GM21381 (cell line): ENCODE measurements around the gene ASPHD2.

Experiments used
- ATAC-seq: cut with Tn5 transposase; IDR thresholded peaks from one replicate; pipeline ENCODE4 v1.9.1; 2021; ENCODE audit warnings: mild to moderate bottlenecking, moderate library complexity; ENCODE audit not compliant: unreplicated experiment

ASPHD2 gene

DNA sequence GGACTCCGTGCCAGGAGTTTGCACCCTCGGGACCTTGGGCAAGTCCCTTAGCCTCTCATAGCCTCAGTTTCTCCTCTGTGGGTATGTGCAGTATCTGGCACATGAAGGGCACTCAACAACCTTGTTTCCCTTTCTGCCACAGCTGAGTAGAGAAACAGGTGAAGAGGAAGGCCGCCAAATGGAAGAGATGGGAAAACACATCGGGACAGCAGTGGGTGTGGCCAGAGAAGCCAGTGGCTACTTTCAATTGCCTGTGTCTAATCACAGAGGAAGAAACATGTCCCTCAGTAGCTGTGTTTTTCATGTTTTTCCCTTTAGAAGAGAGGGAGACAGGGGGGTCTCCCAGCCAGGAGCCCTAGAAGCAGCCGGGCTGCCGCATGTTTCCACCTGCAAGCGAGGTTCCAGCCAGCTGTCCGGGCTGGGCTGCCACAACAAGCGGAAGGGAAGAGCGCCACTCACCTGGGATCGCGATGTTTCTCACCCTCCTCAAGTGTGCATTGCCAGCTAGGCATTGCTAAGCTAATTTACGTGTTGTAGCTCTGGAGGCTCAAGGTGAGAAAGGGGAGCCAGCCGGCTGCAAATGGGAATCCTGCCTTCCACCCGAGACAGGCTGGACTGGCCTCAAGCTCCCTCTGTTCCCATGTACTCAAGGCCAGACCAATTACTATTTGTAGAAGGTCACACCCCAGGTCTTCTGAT lies 16.7 kb downstream of the ASPHD2 start:
- ATAC-seq: no peak

DNA sequence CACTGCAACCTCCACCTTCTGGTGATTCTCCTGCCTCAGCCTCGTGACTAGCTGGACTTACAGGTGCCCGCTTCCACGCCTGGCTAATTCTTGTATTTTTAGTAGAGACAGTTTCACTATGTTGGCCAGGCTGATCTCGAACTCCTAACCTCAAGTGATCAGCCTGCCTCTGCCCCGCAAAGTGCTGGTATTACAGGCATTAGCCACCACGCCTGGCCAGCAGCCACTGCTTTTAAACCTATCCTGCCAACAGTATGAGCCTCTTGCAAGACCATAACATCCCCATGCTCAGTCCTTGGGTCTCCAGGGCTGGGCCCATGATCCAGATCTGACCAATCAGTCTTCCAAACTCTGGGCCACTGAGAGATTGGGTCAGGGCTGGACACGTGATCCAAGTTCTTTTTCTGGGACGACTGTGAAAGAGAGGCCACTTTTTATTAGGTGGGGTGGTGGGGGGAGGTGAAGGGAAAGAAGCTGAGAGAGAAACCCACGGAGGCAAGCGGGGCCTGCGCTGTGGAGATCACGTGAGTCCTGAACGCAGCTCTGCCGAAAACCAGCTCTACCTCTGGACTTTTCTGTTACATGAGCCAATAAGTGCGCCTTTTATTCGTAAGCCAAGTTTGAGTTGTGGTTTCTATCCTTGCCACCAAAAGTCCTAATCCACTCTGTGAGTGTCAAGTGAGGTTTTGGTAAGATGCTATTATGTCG lies 17.9 kb downstream of the ASPHD2 start:
- no peak for ATAC-seq

DNA sequence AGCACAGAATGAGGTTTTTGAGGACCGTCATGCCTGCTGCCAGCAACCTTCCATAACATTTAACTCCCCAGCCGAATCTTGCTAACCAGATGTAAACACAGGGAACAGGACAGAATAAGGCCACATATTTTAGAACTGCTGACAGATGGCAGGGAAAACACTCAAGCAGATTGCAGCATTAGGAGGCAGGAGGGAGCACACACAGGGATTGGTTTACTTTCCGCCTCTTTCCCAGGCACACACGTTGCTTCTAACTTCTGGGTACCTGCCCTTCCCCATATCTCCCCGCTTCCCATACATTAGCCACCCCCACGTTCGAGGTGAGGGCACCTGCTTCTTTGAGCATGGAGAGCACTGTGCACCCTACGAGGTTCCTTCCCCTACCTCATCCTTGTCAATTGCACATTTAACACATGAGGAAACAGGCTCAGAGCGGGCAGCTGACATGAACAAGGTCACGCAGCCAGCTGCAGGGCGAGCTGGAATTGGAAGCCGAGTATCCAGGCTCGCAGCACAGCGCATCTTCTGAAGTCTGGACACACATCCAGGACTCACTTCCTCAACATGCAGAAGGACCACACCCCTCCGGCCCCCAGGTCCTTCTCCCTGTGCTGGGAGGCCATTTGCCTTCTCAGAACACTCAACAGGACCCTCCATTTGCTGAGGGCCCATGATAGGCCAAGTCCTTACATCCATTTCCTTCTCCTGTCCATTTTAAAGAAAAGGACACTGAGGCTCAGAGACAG lies 18.7 kb downstream of the ASPHD2 start:
- ATAC-seq: no peak

DNA sequence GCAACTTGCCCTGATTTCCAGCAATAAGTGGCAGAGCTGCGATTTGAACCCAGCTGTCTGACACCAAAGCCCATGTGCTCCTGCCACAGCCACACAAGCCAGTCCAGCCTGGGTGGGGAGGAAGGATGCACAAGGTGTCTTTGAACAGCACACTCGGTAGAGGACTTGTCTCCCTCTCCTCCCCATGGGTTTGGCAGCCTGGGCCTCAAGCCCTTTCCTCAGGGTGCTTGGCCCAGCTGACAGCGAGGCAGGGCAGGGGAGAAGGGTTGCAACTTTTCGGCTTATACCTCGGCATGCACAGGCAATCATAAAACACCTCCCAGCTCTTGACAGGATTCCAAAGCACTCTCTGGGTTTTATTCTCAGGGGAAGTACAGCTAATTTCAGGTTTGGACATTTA lies 19.3 kb downstream of the ASPHD2 start:
- no peak for ATAC-seq

DNA sequence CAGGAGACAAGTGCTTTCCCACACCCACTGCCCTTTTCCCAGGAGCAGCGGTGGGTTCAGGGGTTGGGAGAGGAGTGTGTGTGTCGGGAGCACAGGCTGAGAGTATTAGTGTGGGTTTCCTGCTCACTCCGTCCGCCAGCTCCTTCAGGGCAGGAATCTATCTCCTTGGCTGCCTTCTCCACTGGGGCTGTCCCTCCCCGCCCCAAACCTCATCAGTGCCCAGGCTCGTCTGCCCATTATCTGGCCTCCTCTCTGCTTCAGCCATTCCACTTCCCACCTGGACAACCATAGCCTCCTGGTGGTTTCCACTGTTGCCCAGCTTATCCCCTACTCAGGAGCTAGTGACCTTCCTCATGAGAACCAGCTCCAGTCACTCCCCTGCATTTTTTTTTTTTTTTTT lies 19.9 kb downstream of the ASPHD2 start:
- no peak for ATAC-seq

DNA sequence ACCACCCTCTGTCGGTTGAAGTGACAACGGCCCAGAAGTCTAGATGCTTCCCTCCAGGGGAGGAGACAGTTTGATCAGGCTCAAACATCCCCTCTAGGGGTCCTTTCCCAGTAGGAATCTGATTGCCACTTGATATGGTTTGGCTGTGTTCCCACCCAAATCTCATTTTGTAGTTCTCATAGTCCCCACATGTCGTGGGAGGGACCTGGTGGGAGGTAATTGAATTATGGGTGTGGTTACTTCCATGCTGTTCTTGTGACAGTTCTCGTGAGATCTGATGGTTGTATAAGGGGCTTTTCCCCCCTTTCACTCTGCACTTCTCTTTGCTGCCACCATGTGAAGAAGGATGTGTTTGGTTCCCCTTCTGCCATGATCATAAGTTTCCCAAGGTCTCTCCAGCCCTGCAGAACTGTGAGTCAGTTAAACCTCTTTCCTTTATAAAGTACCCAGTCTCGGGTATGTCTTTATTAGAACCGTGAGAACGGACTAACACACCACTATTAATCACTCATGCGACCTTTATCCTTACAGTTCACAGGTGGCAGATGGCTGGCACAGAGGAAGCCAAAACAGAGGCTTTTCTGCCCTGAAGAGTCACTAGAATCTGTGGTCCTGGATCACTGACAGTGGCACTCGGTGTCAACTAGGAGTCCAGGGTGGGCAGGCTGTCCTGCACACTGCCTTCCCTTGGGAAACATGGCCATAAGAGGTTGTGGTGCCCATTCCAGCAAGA lies 21.6 kb downstream of the ASPHD2 start:
- no peak for ATAC-seq

DNA sequence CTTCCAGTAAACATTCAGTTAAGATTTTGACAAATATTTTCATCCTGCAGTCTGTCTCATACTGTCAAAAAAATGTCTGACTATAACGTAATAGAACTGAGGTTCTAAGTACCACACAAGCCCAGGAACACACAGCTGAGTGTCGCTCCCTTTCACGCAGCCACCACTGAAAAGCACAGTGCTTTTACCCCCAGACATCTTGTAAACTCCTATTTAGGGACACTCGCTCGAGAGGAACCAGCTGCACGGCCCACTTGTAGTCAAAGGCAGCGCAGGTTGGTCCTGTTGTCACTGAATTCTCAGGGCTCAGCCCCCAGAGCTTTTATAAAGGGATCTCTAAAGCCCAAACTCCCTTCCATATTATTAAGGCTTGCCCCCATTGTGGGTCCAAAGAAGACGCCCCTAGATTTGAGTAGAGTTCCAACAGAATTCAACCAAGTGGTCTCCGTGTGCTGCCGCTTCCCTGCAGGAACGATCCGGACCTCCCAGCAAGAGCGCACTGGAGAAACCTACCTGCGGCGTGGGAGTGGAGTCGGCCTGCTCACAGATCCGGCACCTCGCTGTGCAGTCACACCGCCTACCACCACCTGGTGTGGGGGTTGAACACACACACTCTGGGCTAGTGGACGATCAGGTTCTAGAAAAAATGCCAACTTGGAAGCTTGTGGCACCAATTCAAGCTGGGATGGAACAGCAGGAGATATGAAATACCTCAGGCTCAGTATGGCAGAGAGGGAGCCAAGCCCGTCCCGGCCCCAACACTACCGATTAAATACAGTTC lies 23.4 kb downstream of the ASPHD2 start:
- no peak for ATAC-seq

DNA sequence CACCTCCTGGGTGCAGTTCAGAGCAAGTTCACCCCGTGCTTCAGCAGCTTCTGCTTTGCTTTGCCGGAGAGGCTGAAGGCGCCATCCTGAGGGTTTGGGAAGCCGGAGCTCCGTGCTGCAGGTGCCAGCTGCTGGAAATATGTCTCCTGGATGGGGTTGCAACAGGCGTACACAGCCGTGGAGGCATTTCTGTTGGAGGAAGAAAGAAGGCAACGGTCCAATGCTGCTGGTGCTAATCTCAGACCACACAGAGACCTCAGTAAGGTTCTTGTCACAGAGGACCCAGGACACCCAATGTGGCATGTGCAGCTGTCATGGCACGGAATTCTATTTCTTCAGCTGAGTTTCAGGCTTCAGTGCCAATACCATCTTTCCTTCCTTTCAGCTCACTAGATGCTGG lies 24.2 kb downstream of the ASPHD2 start:
- no peak for ATAC-seq

DNA sequence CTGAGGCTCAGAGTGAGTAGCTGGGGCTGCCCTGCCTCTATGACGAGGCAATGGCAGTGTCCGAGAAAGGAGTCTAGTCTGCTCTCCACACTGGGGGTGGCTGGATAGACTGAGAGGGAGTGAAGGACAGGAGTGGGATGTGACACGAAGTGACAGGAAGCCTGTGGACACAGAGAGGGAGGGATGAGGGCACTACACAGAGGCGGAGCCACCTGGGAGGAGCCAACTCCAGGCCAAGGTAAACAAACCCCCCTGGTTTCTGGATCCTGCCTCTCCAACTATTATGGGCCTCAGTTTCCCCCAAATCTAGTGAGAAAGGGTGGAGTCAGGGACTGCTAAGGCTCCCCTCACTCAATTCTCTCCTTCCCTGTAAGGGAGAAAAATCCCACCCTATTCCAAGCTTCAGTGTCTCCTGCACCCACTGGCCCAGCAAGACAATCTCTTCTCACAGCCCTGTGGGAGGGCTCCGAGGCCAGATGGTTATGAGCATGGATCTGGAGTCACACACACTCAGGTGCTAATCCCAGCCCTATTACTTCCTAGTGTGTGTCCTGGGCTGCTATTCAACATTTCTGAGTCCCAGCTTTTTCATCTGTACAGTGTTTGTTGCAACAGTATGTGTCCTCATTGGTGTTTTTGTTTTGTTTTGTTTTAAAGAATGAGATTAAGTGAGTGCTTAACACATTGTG lies 24.9 kb downstream of the ASPHD2 start:
- ATAC-seq: no peak

DNA sequence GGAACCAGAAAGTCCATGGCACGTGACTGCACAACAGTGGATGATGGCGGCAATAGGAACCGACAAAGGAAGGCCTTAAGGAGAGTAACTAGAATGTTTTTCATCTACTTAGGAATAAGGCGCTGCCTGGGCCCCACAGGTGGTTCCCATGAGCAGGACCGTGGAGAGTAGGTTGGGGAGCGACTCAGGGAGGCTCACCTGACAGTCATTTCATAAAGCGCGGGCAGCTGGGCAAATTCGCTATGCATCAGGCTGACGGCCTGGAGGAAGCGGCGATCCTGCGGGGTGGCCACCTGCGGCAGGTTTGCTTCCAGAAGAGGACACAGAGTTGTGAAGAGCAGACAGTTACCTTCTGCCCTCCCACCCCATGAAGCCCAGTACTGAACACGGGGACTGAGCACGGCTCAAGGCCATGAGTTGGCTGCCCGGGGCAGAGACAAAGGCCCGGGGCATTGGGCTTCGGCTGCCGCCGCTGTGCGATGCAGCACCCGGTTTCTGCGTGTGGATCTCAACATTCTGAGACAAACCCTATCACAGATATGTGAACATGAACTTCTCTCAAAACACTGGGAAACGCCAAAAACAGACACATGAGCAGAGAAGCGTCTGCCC lies 28.7 kb downstream of the ASPHD2 start:
- no peak for ATAC-seq

DNA sequence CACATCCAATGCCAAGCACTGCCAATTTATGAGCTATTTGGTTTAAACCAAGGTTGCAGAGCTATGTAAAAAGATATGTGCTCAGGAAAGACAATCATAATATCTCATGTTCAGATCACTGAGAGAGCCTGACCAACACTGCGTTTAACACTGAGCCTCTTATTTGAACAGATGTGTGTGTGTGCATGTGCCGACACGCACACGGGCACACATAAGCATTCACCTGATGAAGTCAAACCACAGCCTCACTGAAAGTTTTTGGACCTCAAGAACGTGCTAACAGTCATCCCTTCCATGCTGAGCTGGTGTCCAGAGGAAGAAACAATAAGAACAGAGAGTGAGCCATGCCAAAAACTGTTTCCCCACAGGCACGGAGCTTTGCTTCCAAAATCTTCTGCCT lies 31.1 kb downstream of the ASPHD2 start:
- ATAC-seq: no peak

DNA sequence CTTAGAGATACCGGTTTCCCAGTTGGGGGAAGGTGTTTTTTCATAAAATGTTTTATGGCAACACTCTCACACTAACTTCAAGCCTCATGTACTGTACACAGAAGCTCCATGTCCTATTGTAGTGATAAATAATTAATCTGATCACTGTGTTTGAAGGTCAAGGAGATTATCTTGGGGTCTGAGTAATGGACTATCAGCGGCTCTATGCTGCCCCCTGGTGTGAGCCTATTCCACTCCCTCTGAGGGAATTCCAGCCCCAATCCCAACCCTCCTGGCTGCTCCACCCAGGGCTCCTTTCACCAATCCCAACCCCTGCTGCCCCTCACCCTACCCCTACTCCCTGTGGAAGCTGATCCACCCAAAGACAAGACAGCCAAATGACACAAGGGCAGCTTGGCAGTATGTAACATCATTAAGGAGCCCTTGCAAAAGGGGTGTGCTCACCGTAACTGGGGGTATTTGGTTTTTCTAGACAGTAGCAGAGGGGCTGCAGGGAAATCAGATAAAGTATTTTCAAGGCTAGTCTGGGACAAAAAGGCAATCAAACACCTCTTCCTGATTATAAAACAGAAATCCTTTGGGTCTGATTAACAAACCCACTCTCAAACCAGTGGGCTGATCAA lies 32.2 kb downstream of the ASPHD2 start:
- no peak for ATAC-seq

DNA sequence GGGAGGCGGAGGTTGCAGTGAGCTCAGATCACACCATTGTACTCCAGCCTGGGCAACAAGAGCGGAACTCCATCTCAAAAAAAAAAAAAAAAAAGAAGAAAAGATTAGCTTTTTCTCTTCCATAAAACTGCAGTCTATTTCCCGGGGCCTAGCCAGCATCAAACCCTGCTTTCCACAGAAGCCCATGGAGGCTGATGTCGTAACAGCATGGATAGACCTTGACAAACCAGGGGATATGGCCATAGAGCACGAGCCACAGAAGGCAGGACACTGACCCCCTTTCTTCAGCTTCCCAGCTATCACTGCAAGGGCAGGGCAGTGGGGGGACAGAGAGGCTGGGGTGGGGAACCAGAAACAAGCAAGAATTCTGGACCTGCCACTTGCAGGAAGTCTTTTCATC lies 33.0 kb downstream of the ASPHD2 start:
- no peak for ATAC-seq

DNA sequence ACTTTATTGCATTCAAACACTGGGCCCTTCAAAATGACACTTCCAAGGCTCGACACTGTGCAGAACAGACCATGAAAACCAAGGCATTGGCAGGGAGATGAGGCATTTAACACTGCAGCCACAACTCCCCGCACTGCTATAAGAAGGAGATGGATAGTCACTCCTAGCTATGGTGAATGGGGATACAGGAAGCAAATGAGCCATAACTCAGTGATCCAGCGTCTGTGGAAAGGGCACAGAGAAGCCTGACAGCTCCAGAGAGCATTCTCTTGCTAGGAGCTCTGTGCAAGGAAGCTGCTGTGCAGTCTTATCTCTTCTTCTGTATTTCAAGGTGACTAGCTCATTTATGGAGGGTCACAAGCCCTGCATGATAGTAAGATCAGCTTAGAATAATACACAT lies 33.6 kb downstream of the ASPHD2 start:
- ATAC-seq: no peak

DNA sequence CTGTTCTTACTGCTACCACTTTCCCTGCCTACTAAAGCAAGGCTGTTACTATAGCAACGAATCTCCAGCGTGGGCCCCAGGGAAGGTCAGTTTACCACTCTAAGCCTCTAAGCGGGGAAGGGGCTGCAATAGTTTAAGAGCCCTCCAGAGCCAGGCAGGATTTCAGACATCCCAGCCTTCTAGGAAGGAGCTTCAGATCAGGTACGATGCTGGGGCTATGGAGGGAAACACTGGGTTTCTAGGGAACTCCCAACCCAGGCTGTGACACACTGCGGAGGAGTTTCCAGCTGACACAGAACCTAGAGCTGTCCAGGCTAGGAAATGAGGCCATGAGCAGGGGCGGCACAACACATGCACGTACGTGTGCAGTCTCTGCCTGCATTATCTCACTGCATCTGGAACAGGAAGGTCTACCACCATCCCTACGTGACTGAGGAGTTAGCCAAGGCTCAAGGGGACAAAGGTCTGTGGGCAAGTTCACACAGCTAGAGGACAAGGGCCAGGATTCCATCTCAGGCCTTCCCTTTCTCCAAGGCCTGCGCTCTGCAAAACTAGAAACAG lies 34.1 kb downstream of the ASPHD2 start:
- ATAC-seq: no peak

DNA sequence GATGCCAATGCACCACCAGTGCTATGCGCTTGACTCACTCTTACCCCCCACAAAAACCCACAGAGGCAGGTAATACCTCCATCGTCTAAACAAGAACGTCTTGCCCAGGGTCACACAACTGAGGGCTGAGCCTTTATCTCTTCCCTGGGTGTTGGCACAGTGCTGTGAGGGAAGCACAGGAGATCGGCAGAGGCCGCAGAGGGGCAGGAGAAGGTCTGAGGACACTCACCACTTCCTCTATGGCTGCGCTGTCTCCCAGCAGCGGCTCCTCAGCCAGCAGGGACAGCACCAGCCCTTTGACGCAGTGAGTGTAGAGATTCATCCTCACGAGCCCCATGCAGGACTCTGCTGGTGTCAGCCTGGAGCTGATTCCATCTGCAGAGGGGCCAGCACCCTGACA lies 34.6 kb downstream of the ASPHD2 start:
- ATAC-seq: no peak

DNA sequence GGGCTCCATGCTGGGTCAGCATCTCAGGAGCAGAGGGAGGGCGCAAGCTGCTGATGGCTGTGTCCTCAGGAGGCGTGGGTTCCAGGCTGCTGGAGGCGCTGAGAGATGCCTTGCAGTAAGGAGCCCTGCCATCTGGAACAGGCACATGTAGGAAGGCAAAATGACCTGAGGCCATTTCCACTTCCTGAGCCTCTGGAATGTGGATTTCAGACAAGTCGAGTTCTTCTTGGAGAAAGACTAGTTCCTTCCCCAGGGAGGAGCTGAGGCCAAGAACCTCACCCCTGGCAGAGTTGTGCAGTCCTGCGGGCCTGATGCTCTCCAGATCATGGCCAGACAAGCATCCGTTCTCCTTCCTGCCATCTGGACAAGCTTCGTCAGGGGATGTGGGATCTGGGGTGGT lies 35.3 kb downstream of the ASPHD2 start:
- no peak for ATAC-seq

DNA sequence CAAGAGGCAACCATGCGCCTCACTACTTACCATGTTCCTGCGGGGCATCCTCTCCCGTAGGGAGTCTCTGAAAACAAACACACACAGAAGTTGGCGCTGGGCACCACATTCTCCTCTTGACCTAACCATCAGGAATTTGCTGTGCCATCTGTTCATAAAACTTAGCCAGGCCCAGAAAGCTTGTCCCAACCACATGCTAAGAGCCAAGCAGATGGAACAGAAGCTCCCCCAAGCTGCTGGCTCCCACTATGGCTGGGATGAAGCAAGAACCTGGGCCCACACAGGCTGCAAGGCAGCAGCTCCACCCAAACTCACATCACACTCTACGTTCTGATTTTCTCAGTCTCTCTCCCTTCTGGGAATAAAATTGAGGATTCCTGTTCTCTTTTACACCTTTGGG lies 37.1 kb downstream of the ASPHD2 start:
- ATAC-seq: no peak

DNA sequence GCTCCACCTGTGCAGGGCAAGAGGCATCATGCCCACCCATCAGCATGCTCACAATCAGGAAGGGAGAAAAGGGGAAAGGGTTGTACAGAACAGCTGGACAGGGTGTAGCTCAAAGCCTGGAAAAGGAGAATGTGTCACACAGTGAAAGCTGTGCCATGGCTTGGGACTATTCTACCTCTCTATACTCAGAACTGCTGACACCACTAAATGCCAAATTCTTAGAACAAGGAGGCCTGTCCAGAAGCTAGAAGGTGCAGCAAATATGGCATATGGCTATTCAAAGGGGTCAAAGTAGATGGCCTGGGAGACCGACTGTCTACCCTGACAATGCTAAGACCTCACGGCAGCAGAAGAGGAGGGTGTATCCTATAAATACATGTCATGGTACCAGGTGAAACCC lies 41.7 kb downstream of the ASPHD2 start:
- ATAC-seq: no peak
